ENCODE data around the gene USH2A.

Gene USH2A

GRCh38 chr1:215728169-215728568 lies 695.1 kb downstream of the USH2A start:
- Histone ChIP-seq H2AFZ (ENCODE audit: low read length) (no peak overlapping the region), H3F3A (ENCODE audit: low read depth) (no peaks in the 10 kb centered on the region), H3K27me3 (ENCODE audit: insufficient read depth, low read length, poor library complexity, severe bottlenecking) (no peaks in the 10 kb centered on the region), H4K20me1 (ENCODE audit: insufficient read depth, low read length, poor library complexity, severe bottlenecking) (no peaks in the 10 kb centered on the region), H3K4me2 (ENCODE audit: low read depth, low read length, poor library complexity, severe bottlenecking) (no peak overlapping the region), H3K79me2 (ENCODE audit: insufficient read depth, low read length) (no peaks in the 10 kb centered on the region), H3K36me3 (ENCODE audit: insufficient read depth, low read length) (no peaks in the 10 kb centered on the region), H3K4me1 (ENCODE audit: insufficient read depth, low read length, poor library complexity, severe bottlenecking) (no peaks in the 10 kb centered on the region), H3K9me3 (ENCODE audit: insufficient read depth, low read depth, low read length) (no peaks in the 10 kb centered on the region), H3K4me3 (ENCODE audit: low read length, poor library complexity, severe bottlenecking) (no peak overlapping the region), H3K9ac (ENCODE audit: low read depth, low read length, poor library complexity, severe bottlenecking) (no peak overlapping the region), H3K9me2 (replicated peaks; ENCODE audit: low read depth, low read length) (no peaks in the 10 kb centered on the region)
- TF ChIP-seq EZH2phosphoT487 (IDR thresholded peaks at IDR 0.05; ENCODE audit: borderline replicate concordance), result no peak
- TF ChIP-seq, protein P1, sequence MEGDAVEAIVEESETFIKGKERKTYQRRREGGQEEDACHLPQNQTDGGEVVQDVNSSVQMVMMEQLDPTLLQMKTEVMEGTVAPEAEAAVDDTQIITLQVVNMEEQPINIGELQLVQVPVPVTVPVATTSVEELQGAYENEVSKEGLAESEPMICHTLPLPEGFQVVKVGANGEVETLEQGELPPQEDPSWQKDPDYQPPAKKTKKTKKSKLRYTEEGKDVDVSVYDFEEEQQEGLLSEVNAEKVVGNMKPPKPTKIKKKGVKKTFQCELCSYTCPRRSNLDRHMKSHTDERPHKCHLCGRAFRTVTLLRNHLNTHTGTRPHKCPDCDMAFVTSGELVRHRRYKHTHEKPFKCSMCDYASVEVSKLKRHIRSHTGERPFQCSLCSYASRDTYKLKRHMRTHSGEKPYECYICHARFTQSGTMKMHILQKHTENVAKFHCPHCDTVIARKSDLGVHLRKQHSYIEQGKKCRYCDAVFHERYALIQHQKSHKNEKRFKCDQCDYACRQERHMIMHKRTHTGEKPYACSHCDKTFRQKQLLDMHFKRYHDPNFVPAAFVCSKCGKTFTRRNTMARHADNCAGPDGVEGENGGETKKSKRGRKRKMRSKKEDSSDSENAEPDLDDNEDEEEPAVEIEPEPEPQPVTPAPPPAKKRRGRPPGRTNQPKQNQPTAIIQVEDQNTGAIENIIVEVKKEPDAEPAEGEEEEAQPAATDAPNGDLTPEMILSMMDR (conservative IDR thresholded peaks at IDR 0.05; ENCODE audit: low read length), result no peak

DNA sequence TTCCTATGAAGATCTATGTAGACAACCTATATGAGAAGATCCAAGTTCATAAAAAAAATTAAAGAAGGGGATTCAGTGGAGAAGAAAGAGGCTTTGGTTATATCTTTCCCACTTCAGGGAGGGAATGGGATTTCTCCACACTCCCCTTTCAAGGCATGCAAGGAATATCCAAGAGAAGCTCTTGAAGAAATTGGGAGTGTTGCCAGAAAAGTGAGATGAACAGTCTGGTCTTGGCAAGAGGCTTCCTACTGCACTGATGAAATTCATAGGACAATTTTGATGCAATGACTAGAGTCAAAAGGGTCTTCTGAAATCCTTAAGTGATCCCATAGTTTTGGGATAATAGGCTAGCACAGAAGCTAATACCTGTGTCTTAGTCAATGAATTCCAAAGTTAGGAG lies 703.1 kb downstream of the USH2A start:
- Histone ChIP-seq H3K9ac (ENCODE audit: low read depth, low read length, poor library complexity, severe bottlenecking) (no peak overlapping the region), H3F3A (ENCODE audit: low read depth) (no peaks in the 10 kb centered on the region), H3K4me1 (ENCODE audit: insufficient read depth, low read length, poor library complexity, severe bottlenecking) (no peaks in the 10 kb centered on the region), H4K20me1 (ENCODE audit: insufficient read depth, low read length, poor library complexity, severe bottlenecking) (no peaks in the 10 kb centered on the region), H3K36me3 (ENCODE audit: insufficient read depth, low read length) (no peaks in the 10 kb centered on the region), H3K27me3 (ENCODE audit: insufficient read depth, low read length, poor library complexity, severe bottlenecking) (no peaks in the 10 kb centered on the region), H3K79me2 (ENCODE audit: insufficient read depth, low read length) (no peaks in the 10 kb centered on the region), H3K4me2 (ENCODE audit: low read depth, low read length, poor library complexity, severe bottlenecking) (no peak overlapping the region), H2AFZ (ENCODE audit: low read length) (no peak overlapping the region), H3K4me3 (ENCODE audit: low read length, poor library complexity, severe bottlenecking) (no peak overlapping the region), H3K9me3 (ENCODE audit: insufficient read depth, low read depth, low read length) (no peaks in the 10 kb centered on the region), H3K9me2 (replicated peaks; ENCODE audit: low read depth, low read length) (no peaks in the 10 kb centered on the region)
- TF ChIP-seq EZH2phosphoT487 (IDR thresholded peaks at IDR 0.05; ENCODE audit: borderline replicate concordance), result no peak
- TF ChIP-seq, protein P1 (conservative IDR thresholded peaks at IDR 0.05; ENCODE audit: low read length), result no peak

GRCh38 chr1:215719552-215719951 lies 703.7 kb downstream of the USH2A start:
- Histone ChIP-seq H3K36me3 (ENCODE audit: insufficient read depth, low read length) (no peaks in the 10 kb centered on the region), H3K9me3 (ENCODE audit: insufficient read depth, low read depth, low read length) (no peaks in the 10 kb centered on the region), H4K20me1 (ENCODE audit: insufficient read depth, low read length, poor library complexity, severe bottlenecking) (no peaks in the 10 kb centered on the region), H2AFZ (ENCODE audit: low read length) (no peak overlapping the region), H3K27me3 (ENCODE audit: insufficient read depth, low read length, poor library complexity, severe bottlenecking) (no peaks in the 10 kb centered on the region), H3K9me2 (replicated peaks; ENCODE audit: low read depth, low read length) (no peaks in the 10 kb centered on the region), H3K79me2 (ENCODE audit: insufficient read depth, low read length) (no peaks in the 10 kb centered on the region), H3K4me3 (ENCODE audit: low read length, poor library complexity, severe bottlenecking) (no peak overlapping the region), H3K9ac (ENCODE audit: low read depth, low read length, poor library complexity, severe bottlenecking) (no peak overlapping the region), H3K4me1 (ENCODE audit: insufficient read depth, low read length, poor library complexity, severe bottlenecking) (no peaks in the 10 kb centered on the region), H3K4me2 (ENCODE audit: low read depth, low read length, poor library complexity, severe bottlenecking) (no peak overlapping the region), H3F3A (ENCODE audit: low read depth) (no peaks in the 10 kb centered on the region)
- TF ChIP-seq, protein P1 (conservative IDR thresholded peaks at IDR 0.05; ENCODE audit: low read length), result no peak
- TF ChIP-seq EZH2phosphoT487 (IDR thresholded peaks at IDR 0.05; ENCODE audit: borderline replicate concordance), result no peak
